ENCODE measurements around the gene TMEM132D. TPM values are rescaled to one million over a fixed set of nuclear protein-coding genes. Genes with fewer than 3 reads are reported as not detected.

Gene TMEM132D
- total RNA-seq, result not detected in 2 replicates

DNA sequence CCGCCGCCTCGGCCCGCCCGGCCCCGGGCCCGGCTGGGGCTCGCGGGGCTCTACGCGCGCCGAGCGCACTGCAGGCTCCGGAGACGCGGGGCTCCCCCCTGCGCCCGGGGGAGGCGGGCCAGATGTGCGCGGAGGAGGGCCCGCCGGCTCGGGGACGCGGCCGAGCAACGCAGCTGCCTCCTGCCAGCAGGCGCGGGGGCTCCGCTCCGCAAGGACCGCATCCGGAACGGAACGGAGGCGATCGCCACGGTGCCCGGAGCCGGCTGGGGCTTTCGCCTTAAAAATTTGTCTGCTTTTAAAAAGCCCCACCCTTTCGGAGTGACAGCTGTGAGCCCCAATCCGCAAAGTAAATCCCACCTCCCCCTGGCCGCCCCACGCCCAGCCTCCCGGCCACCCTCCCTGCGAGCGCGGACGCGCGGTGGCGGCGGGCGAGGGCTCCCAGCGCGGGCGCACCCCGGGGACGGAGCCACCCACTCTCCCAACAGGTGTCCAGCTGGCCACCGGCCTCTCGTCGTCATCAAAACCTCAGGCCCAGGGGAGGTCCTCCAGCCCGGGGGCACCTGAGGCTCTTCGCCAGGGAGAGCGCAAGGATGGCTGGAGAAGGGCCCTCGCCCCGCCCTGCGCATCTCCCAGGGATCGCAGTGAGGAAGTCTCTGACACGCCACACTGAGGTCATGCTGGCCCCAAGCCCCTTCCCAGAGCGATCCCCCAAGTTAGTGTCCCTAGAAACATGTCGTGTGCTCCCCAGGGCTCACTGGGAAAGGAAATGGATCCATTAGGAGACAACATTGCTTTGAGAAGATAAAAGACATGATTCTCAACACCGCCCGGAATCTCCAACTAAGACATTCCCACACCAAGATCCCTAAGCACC is at the start of gene TMEM132D:
Gene TMEM132D, minus strand, starts transcription at position 70 of the 874 bp plus-strand sequence.

Measured in epithelial cell of umbilical artery (primary cell).